HG03457 (cell line): Measurements from ENCODE around the gene GALNT13.

ENCODE experiments used
- ATAC-seq: cut with Tn5 transposase; IDR thresholded peaks from one replicate; pipeline ENCODE4 v1.9.1; 2021; ENCODE audit warnings: moderate number of reproducible peaks; ENCODE audit not compliant: unreplicated experiment

The GALNT13 gene

DNA sequence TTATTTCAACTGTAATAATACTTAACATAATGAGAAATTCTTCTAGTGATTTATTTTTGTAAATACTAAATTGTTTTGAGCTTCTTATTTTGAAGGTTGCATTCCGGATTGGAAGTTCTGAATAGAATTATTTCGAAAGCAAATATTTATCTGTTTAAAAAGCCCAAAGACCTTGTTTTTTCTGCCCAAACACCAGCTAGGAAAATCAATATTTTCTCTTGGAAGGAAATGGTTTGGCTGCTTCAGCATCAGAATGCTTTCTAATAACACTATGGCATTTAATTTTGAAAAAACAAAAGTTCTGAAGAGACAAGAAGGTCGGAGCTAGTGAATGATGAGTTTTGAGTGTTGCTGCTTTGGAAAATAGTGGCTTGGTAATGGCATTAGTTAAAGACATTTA is 522.9 kb downstream of the GALNT13 start:
- ATAC-seq, result no peak

DNA sequence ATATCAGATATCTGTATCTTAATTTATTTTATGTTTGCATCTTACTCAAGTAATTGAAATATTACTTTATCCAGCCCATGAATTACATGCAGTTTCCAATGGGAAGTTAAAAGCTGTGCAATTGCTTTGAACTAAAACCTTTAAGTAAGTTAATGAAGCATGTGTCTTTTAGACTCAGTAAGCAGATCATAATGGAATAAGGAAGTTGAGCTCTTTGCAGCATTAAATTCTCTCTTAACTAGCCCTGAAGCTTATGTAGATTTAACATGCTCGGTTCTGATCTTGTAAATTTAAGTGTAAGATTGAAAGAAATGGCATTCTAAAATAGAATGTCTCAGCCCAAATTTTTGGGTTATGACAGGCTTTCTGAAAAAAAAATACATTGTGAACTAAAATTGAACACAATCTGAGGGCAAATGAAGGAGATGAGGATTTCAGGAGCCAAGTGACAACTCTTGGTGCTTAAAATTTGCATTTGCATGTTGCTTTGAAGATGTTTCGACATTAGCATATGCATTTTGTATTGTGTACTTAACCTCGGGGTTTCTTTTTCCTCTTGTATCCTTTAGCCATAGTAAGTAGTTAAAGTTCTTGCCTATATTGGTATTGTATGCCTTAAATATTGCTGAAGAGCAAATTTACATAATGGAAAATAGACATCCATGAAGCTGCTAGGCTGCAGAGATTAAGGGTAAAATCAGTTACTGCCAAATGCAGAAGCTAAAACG is 529.0 kb downstream of the GALNT13 start:
- ATAC-seq, result no peak

GRCh38 chr2:154402213-154402612 is 530.5 kb downstream of the GALNT13 start:
- no peak for ATAC-seq

DNA sequence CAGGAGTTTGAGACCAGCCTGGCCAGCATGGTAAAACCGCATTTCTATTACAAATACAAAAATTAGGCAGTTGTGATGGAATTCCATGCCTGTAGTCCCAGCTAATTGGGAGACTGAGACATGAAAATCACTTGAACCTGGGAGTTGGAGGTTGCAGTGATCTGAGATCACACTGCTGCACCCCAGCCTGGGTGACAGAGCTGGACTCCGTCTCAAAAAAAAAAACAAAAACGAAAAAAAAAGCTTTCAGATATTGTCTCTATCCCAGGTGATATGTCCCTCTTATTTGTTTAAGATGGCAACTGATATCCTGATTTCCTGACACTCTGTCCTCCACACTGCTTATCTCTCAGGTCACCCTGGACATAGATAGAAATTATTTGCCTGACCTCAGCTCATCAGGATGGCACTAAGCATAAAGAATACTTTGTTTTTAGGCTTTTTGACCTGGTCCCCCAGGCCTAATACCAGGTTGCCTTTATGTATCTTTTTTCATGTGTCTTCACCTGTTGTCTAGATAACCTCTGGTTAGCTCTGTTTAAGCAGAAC is 531.6 kb downstream of the GALNT13 start:
- ATAC-seq, result no peak

- ATAC-seq, result no peak
Measured at GRCh38 chr2:154408786-154409185, 537.1 kb downstream of the GALNT13 start.

- ATAC-seq, result no peak
Measured at GRCh38 chr2:154422251-154422650, 550.5 kb downstream of the GALNT13 start.

DNA sequence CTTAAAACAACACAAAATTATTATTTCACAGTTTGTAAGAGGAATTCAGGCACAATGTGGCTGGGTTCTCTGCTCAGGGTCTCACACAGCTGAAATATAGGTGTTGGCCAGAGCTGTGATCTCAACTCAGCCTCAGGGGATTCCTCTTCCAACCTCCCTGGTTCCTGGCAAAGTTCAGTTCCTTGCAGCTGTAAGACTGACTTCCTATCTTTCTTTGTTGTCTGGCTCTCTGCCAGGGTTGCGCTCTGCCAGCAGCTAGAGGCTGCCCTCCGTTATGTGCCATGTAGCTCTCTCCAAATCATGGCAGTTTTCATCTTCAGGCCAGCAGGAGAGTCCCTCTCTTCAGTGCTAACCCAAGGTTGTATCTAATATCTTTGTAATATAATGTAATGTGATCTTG is 554.3 kb downstream of the GALNT13 start:
- ATAC-seq, result no peak

DNA sequence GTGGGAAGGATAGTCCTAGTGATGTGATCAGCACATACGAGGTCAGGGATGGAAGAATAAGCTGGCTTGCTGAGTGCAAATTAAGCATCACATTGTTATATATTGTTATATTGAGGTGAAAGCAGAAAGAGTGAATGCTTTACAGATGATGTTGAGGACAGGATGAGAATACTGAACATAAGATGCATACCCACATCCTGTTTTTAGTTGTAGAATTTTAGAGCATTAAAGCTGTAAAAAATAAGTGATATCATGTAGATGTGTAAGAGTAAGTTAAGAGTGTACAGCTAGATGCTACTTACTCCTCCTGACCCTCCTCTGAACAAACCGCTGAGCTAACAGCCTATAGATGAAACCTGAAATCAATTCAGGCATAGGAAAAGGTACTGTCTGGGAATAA is 555.7 kb downstream of the GALNT13 start:
- ATAC-seq, result no peak

GRCh38 chr2:154428022-154428421 is 556.3 kb downstream of the GALNT13 start:
- no peak for ATAC-seq

DNA sequence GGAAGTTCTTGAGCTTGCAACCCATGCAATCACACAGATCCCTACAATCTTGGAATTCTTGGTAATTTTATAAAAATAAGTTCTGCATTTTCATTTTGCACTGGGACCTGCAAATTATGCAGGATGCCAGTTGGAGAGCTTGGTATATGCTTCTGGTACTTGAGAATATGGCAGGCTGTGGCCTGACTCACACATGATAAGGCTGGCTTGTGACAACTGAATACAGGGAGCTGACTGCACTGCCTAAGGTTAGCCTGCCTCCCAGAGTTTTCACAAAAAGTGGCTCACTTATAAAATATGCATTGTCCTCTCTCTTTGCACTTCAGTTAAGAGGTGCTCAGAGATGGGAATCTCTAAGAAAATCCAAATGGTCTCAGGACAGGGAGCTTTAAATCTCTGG is 561.3 kb downstream of the GALNT13 start:
- ATAC-seq, result no peak

DNA sequence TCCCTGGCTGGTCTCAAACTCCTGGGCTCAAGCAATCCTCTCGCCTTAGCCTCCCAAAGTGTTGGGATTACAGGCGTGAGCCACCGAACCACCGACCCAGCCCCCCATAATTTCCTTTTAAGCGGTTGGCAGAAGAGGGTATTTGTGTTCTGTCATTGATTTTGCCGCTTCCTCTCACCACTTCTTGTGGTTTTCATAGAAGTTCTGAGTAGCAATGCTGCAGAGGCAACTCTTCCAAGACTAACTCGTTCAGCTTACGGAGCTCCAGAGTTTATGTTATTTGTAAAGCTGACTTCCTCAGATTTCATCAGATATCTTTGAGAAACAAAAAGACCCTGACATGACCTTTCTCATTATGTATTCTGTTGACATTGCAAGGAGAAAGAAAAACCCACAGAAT is 565.4 kb downstream of the GALNT13 start:
- no peak for ATAC-seq

DNA sequence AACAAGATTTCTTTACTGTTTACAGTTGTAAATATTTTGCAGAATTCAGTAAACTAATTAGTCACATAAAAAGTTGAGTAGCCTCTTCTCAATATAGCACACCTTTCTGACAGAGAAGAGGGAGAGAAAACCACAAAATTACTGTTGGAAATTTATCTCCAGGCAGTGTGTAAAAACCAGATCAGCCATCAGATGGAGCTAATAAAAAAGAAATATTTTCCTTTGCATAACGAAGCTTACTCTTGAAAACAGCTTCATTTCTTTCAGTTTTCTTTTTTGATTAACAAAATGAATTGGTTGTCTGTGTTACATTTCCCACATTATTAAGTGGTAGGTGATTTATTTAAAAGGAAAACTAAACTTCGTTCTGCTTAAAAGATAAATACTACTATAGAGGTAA is 567.4 kb downstream of the GALNT13 start:
- ATAC-seq, result no peak

GRCh38 chr2:154443919-154444318 is 572.2 kb downstream of the GALNT13 start:
- ATAC-seq, result no peak

DNA sequence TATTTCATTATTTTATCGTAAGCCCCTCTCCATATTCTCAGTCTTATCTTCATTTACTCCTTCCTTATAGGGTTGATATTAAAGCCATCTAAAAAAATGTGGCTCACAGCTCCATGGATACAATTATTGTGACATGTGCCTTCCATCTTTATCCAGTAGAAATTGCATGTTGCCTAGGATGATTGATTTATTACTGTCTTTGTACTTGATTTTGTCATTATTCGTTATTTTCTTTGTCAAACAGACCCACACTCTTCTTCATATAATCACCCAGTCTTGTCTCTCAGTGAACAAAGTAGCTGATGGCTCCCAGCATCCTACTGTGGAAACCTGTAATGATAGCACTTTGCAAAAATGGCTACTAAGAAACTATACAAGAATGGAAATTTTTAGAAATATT is 574.6 kb downstream of the GALNT13 start:
- no peak for ATAC-seq

- no peak for ATAC-seq
Measured at GRCh38 chr2:154447727-154448418, 576.2 kb downstream of the GALNT13 start.

GRCh38 chr2:154449951-154450658 is 578.4 kb downstream of the GALNT13 start:
- no peak for ATAC-seq

- no peak for ATAC-seq
Measured at GRCh38 chr2:154452471-154452870, 580.7 kb downstream of the GALNT13 start.

DNA sequence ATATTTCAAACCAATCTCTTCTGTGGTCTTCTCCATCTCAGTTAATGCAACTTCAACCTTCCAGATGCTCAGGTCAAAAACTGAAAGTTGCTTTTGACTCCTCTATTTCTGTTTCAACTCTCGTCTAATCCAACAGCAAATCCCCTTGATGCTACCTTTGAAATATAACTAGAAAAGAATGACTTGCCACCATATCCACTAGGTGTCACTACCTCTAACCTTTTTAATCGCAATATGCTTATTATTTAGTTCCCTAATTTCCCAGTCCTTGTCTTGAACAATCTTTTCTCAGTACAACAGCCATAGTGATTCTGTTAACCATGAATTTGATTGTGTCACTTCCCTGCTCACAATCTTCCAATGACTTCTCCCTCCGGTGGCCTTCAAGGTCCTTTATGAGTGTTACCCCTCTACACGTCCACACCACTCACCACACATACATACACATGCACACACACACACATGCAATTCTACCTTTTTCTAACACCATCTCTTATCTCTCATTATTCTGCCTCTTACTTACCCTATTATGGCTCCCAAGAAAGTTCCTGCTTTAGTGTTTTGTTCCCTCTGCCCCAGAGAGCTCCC is 581.3 kb downstream of the GALNT13 start:
- no peak for ATAC-seq

GRCh38 chr2:154455166-154455565 is 583.4 kb downstream of the GALNT13 start:
- ATAC-seq, result no peak

DNA sequence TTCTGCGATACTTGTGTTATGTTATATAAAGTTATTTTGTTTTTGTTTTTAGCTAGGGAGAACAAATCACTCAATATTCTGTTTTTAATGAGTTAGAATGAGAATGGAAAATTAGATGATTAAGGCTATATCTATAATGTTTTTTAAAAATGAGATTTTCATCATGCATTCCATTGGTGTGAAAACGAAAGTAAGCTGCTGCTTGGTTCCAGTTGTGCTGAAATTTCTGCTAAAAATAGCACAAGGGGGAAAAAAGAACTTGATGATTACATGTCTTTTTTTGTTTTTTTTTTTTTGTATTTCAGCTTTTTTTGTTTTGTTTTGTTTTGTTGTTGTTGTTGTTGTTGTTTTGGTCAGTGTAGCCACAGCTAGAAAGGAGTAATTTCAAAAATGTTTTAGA is 584.1 kb downstream of the GALNT13 start:
- no peak for ATAC-seq

- ATAC-seq, result no peak
Measured at GRCh38 chr2:154457286-154457685, 585.6 kb downstream of the GALNT13 start.
